ENCODE data around the gene LRP6. TPM values are rescaled to one million over a fixed set of nuclear protein-coding genes. Genes with fewer than 3 reads are reported as not detected.
A peak's percentile ranks its signal among the peaks of the same experiment; 100 is the strongest.

LRP6 gene
- total RNA-seq, 1 donor from 2014 or later = 55.8 TPM

DNA sequence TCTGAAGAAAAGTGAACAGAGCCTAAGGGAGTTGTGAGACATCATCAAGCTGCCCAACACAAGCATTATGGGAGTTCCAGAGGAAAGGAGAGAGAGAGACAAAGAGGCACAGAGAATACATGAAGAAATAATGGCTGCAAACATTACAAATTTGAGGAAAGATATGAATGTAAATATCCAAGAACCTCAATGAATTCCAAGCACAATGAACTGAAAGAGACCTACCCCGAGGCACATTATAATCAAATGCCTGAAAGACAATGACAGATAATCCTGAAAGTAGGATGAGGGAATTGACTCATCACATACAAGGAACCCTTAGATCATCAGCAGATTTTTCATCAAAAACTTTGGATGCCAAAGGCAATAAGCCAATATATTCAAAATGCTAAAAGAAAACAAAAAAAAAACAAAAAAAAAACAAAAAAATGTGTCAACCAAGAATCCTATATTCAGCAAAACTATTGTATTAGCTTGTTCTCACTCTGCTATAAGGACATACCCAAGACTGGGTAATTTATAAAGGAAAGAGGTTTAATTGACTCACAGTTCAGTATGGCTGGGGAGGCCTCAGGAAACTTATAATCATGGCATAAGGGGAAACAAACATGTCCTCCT, 158.3 kb downstream of the LRP6 start:
- DNase-seq (no peak), ATAC-seq (no peak)
- Histone ChIP-seq H3K27ac (no peak overlapping the region), H3K4me3 (no peak overlapping the region), H3K27me3 (no peaks in the 10 kb centered on the region), H3K36me3 (no peaks in the 10 kb centered on the region), H3K9me3 (no peaks in the 10 kb centered on the region), H3K4me1 (no peaks in the 10 kb centered on the region)
- intact Hi-C loops (cut with DNase I) = no loop called here
- TF ChIP-seq, protein P1, sequence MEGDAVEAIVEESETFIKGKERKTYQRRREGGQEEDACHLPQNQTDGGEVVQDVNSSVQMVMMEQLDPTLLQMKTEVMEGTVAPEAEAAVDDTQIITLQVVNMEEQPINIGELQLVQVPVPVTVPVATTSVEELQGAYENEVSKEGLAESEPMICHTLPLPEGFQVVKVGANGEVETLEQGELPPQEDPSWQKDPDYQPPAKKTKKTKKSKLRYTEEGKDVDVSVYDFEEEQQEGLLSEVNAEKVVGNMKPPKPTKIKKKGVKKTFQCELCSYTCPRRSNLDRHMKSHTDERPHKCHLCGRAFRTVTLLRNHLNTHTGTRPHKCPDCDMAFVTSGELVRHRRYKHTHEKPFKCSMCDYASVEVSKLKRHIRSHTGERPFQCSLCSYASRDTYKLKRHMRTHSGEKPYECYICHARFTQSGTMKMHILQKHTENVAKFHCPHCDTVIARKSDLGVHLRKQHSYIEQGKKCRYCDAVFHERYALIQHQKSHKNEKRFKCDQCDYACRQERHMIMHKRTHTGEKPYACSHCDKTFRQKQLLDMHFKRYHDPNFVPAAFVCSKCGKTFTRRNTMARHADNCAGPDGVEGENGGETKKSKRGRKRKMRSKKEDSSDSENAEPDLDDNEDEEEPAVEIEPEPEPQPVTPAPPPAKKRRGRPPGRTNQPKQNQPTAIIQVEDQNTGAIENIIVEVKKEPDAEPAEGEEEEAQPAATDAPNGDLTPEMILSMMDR (IDR thresholded peaks at IDR 0.05) = no peak

DNA sequence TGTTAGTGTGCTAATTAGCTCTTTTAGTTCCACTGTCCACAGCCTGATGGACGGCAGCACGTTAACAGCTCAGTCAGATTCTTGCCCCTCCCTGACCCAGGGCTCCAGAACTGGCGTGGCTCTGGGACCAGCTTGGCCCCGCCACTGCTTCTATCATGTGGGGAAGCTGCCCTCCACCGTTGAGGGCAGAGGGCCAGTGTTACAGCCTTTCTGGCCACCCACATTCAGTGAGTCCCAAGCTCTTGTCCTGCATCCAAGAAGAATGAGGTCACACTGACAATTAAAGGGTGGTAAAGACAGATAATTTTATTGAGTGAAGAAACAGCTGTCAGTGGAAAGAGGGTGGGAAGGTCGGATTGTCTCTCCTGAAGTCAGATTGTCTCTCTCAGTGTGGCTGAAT, 159.2 kb downstream of the LRP6 start:
- no peak overlapping the region for H3K27ac ChIP-seq
- TF ChIP-seq, protein P1 (IDR thresholded peaks at IDR 0.05) = no peak
- H3K4me1 ChIP-seq = no peaks in the 10 kb centered on the region
- intact Hi-C loops (cut with DNase I) = no loop called here
- no peak overlapping the region for H3K4me3 ChIP-seq
- no peaks in the 10 kb centered on the region for H3K36me3 ChIP-seq
- ATAC-seq = no peak
- H3K27me3 ChIP-seq = no peaks in the 10 kb centered on the region
- no peak for DNase-seq
- no peaks in the 10 kb centered on the region for H3K9me3 ChIP-seq

DNA sequence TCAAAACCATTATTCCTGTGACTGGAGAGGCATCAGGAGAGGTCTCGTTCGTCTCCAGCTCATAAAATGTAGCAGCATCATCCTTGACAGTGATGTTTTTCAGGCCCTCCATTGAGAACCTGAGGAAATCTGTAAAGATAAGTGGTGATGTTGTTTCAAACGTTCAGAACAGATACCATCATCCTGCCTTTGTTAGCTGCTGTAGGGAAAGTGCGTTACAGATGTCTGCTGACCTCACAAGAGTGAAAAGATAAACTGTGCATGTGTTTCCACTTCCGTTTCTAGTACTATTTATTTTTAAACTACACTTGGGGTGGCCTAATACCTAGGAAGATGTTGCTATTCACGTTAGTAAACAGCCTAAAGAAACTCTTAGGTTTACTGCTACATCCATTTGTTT, 167.7 kb downstream of the LRP6 start:
- H3K27me3 ChIP-seq = no peaks in the 10 kb centered on the region
- H3K27ac ChIP-seq = no peak overlapping the region
- H3K4me3 ChIP-seq = no peak overlapping the region
- intact Hi-C loops (cut with DNase I) = no loop called here
- no peaks in the 10 kb centered on the region for H3K36me3 ChIP-seq
- no peak for DNase-seq
- no peaks in the 10 kb centered on the region for H3K9me3 ChIP-seq
- H3K4me1 ChIP-seq = peaks cover 6% of the 10 kb centered on the region
- peak; percentile 25 for ATAC-seq
- TF ChIP-seq, protein P1 (IDR thresholded peaks at IDR 0.05) = no peak

DNA sequence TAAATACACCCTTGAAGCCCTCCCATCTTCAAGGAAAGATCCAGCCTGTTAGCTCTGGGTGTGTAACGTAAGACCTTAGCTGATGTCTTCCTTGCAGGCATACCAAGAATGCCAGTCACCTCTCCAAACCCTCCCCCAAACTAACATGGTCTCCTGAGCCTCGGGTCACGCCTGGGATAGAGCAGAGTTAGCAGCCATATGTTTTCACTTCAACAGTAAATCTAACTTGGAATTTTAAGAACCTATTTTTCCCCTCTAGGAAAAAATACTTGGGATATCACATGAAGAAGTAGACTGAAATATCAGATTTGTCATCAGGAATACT, 168.2 kb downstream of the LRP6 start:
- H3K27ac ChIP-seq = no peak overlapping the region
- ATAC-seq = no peak
- no peaks in the 10 kb centered on the region for H3K36me3 ChIP-seq
- H3K9me3 ChIP-seq = no peaks in the 10 kb centered on the region
- TF ChIP-seq, protein P1 (IDR thresholded peaks at IDR 0.05) = no peak
- intact Hi-C loops (cut with DNase I) = no loop called here
- H3K4me3 ChIP-seq = no peak overlapping the region
- DNase-seq = no peak
- no peaks in the 10 kb centered on the region for H3K27me3 ChIP-seq
- H3K4me1 ChIP-seq = peaks cover 6% of the 10 kb centered on the region

DNA sequence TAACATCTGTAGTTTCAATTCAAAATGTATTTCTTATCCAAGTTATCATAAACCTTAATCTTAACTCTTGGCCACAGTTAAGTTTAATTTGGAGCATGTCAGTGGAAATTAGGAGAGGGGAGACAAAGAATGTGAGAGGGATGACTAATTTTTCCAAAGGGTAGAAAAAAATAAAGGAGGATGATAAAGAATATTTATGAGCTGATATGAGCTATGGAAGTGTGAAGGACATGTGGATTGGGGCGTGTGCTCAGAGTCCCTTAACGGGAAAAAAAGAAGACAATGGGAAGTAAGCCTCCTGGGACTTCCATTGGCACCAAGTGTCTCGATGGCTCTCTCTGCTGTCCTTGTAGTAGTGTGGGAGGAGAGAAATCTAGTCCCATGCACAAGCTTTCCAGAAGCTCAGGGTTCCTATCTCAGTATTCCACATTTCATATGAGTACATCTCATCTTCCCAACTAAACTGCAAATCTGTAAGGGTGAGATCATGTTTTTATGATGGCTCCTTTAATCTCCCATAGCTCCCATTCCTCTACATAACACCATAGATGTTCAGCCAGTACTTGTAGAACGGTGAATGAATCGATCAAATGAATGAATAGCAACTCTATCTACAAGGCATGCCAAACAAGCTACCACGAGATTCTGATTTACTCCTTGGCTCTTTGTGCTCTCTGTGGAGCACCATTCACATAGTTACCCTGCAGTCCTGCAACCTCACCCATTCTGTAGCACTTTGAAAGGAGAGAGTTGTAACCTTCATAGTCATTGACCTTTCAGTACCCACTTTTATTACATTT, 168.8 kb downstream of the LRP6 start:
- peaks cover 6% of the 10 kb centered on the region for H3K4me1 ChIP-seq
- no peaks in the 10 kb centered on the region for H3K36me3 ChIP-seq
- no peak for DNase-seq
- H3K9me3 ChIP-seq = no peaks in the 10 kb centered on the region
- no peak for ATAC-seq
- H3K4me3 ChIP-seq = no peak overlapping the region
- no peak overlapping the region for H3K27ac ChIP-seq
- intact Hi-C loops (cut with DNase I) = no loop called here
- no peaks in the 10 kb centered on the region for H3K27me3 ChIP-seq
- TF ChIP-seq, protein P1 (IDR thresholded peaks at IDR 0.05) = no peak
